HCT116 (cell line): ENCODE data around the gene BATF3. TPM values are rescaled to one million over a fixed set of nuclear protein-coding genes. Genes with fewer than 3 reads are reported as not detected.

Experiments
- ATAC-seq: fragments of 200-7000 bp; cut with Tn5 transposase; 2 replicates; pipeline ENCODE4 v1.9.1; 2020; ENCODE audit warnings: mild to moderate bottlenecking, moderate library complexity
- BruUV-seq: library from RNA; stranded (reverse); fragments of 400-500 nt; replicated peaks from 2 replicates; lab custom pipeline; 2021; lab: Mats Ljungman, UMichigan
- CTCF ChIA-PET: fragments of 300-600 bp; sonication (Branson Sonifier 250); formaldehyde crosslinking; loops from one replicate; lab custom pipeline; 2021; ENCODE audit warnings: antibody characterized with exemption; lab: Charles Lee
- POLR2A ChIA-PET: fragments of 300-600, 350-600 bp; sonication (Branson Sonifier 250); formaldehyde crosslinking; loops from one replicate; lab custom pipeline; 2021; ENCODE audit warnings: antibody characterized with exemption; lab: Charles Lee
- RAD21 ChIA-PET, 2 experiments: fragments of 300-600 bp; sonication (Branson Sonifier 250); formaldehyde crosslinking; loops; one replicate each; lab custom pipeline; 2023; ENCODE audit warnings: low total read pairs in 2 of 2; ENCODE audit not compliant: uncharacterized antibody in 2 of 2, unreplicated experiment in 2 of 2, low non-redundant PET in 1 of 2; lab: Charles Lee
- DNase-seq: peaks from one replicate; pipeline ENCODE4 v3.0.0-alpha.2; 2010; ENCODE audit warnings: low read depth, low spot score
- H2AFZ ChIP-seq: fragments of 200-600 bp; shearing (Covaris generic), sonication (generic); 2 replicates; pipeline ENCODE4 v1.6.1; 2017; ENCODE audit warnings: low read depth, mixed run types, mixed read lengths, antibody characterized with exemption, low read length; ENCODE audit not compliant: poor library complexity, severe bottlenecking
- H3K27ac ChIP-seq: 2 replicates; pipeline ENCODE4 v1.5.1; 2012; ENCODE audit warnings: low read depth, low read length
- H3K27me3 ChIP-seq: fragments of 200-600 bp; sonication (generic); 2 replicates; pipeline ENCODE4 v1.6.1; 2016; ENCODE audit warnings: mixed run types, low read length, mixed read lengths; ENCODE audit not compliant: insufficient read depth
- H3K36me3 ChIP-seq, 2 experiments: fragments of 200-500 bp in 1 of 2; fragments of 200-600 bp in 1 of 2; sonication (Bioruptor generic) in 1 of 2; sonication (generic) in 1 of 2; 2 replicates each; pipeline versions ENCODE4 v1.5.1 to v1.6.1; 2014 to 2016; ENCODE audit warnings: low read length in 2 of 2, inconsistent platforms in 1 of 2, mixed read lengths in 1 of 2, mixed run types in 1 of 2; ENCODE audit not compliant: insufficient read depth in 2 of 2, control insufficient read depth in 1 of 2
- H3K4me1 ChIP-seq, 2 experiments: fragments of 200-600 bp in 1 of 2; sonication (generic) in 1 of 2; 2 replicates each; pipeline versions ENCODE4 v1.5.1 to v1.6.1; 2012 to 2017; ENCODE audit warnings: low read length in 2 of 2, inconsistent platforms in 1 of 2, mild to moderate bottlenecking in 1 of 2, mixed read lengths in 1 of 2, mixed run types in 1 of 2, moderate library complexity in 1 of 2; ENCODE audit not compliant: insufficient read depth in 2 of 2, control insufficient read depth in 1 of 2
- H3K4me2 ChIP-seq: fragments of 200-600 bp; sonication (generic); 2 replicates; pipeline ENCODE4 v1.6.1; 2017; ENCODE audit warnings: mixed run types, low read length, mixed read lengths
- H3K4me3 ChIP-seq, 2 experiments: fragments of 200-600 bp in 1 of 2; sonication (generic) in 1 of 2; replicated peaks in 1 of 2; 2 replicates each; pipeline ENCODE4 v1.5.1; 2011 to 2016; ENCODE audit warnings: low read length in 2 of 2, control low read depth in 1 of 2, low read depth in 1 of 2, mild to moderate bottlenecking in 1 of 2, mixed read lengths in 1 of 2, mixed run types in 1 of 2
- H3K79me2 ChIP-seq: fragments of 200-600 bp; sonication (generic); 2 replicates; pipeline ENCODE4 v1.6.1; 2017; ENCODE audit warnings: mild to moderate bottlenecking, mixed run types, low read length, moderate library complexity, mixed read lengths; ENCODE audit not compliant: insufficient read depth
- H3K9ac ChIP-seq: fragments of 200-600 bp; sonication (generic); 2 replicates; pipeline ENCODE4 v1.6.1; 2016; ENCODE audit warnings: low read length, mixed read lengths
- H3K9me2 ChIP-seq: fragments of 200-600 bp; sonication (generic), shearing (Covaris generic); 2 replicates; pipeline ENCODE4 v1.6.1; 2017; ENCODE audit warnings: mixed run types, mild to moderate bottlenecking, moderate library complexity; ENCODE audit not compliant: insufficient read depth
- H3K9me3 ChIP-seq, 2 experiments: fragments of 200-500 bp in 1 of 2; fragments of 200-600 bp in 1 of 2; sonication (Bioruptor generic) in 1 of 2; sonication (generic) in 1 of 2; 2 replicates each; pipeline ENCODE4 v1.6.1; 2014 to 2017; ENCODE audit warnings: low read length in 2 of 2, mixed read lengths in 2 of 2, inconsistent platforms in 1 of 2, low read depth in 1 of 2, mild to moderate bottlenecking in 1 of 2, mixed run types in 1 of 2, moderate library complexity in 1 of 2; ENCODE audit not compliant: control insufficient read depth in 1 of 2, insufficient read depth in 1 of 2
- H4K20me1 ChIP-seq: fragments of 200-600 bp; sonication (generic), shearing (Covaris generic); 2 replicates; pipeline ENCODE4 v1.6.1; 2017; ENCODE audit warnings: mixed run types, mild to moderate bottlenecking, moderate library complexity; ENCODE audit not compliant: insufficient read depth
- CBX3 ChIP-seq: IDR thresholded peaks from 2 replicates; pipeline ENCODE4 v1.6.1; 2012; ENCODE audit warnings: low read depth
- CEBPB ChIP-seq: IDR thresholded peaks from 2 replicates; pipeline ENCODE4 v1.6.1; 2012; ENCODE audit warnings: low read depth
- EGR1 ChIP-seq: IDR thresholded peaks from 2 replicates; pipeline ENCODE4 v1.6.1; 2012; ENCODE audit warnings: low read depth
- EZH2 ChIP-seq: fragments of 200-600 bp; sonication (generic); IDR thresholded peaks from 2 replicates; pipeline ENCODE4 v1.6.1; 2017; ENCODE audit warnings: antibody characterized with exemption, mixed run types
- EZH2phosphoT487 ChIP-seq: fragments of 200-600 bp; IDR thresholded peaks from 2 replicates; pipeline ENCODE4 v1.6.1; 2018; ENCODE audit warnings: antibody characterized with exemption, borderline replicate concordance
- FOSL1 ChIP-seq: IDR thresholded peaks from 2 replicates; pipeline ENCODE4 v1.6.1; 2012; ENCODE audit warnings: low read depth
- POLR2A ChIP-seq: IDR thresholded peaks from 2 replicates; pipeline ENCODE4 v1.7.0; 2011; ENCODE audit warnings: borderline replicate concordance; ENCODE audit not compliant: insufficient read depth, insufficient read length; ENCODE audit errors: extremely low read depth
- POLR2AphosphoS5 ChIP-seq: IDR thresholded peaks from 2 replicates; pipeline ENCODE4 v1.6.1; 2011; ENCODE audit warnings: mild to moderate bottlenecking, low read depth, low read length, moderate library complexity
- RAD21 ChIP-seq: IDR thresholded peaks from 2 replicates; pipeline ENCODE4 v1.6.1; 2012; ENCODE audit warnings: low read depth, mild to moderate bottlenecking
- SP1 ChIP-seq: IDR thresholded peaks from 2 replicates; pipeline ENCODE4 v1.6.1; 2012; ENCODE audit warnings: low read depth
- SRF ChIP-seq: IDR thresholded peaks from 2 replicates; pipeline ENCODE4 v1.6.1; 2012; ENCODE audit warnings: low read depth
- TCF7L2 ChIP-seq: IDR thresholded peaks from 2 replicates; pipeline ENCODE4 v1.7.0; 2011; ENCODE audit warnings: borderline replicate concordance, inconsistent platforms; ENCODE audit not compliant: insufficient read depth, insufficient read length; ENCODE audit errors: extremely low read depth
- YY1 ChIP-seq: IDR thresholded peaks from 2 replicates; pipeline ENCODE4 v1.6.1; 2011; ENCODE audit warnings: low read length, low read depth, moderate library complexity, mild to moderate bottlenecking; ENCODE audit not compliant: insufficient replicate concordance; ENCODE audit errors: extremely low read depth
- ZFX ChIP-seq: fragments of 450-650 bp; IDR thresholded peaks from 2 replicates; pipeline ENCODE4 v1.6.1; 2017
- ZNF274 ChIP-seq: fragments of 200-500 bp; sonication (Bioruptor generic); IDR thresholded peaks from 2 replicates; pipeline ENCODE4 v1.6.1; 2014; ENCODE audit warnings: mild to moderate bottlenecking, low read depth, low read length, inconsistent platforms
- intact Hi-C: fragments of 100-400 bp; cut with micrococcal nuclease; formaldehyde crosslinking; loops from 2 replicates; pipeline ENCODE4 v1.10.0; 2022
- total RNA-seq: library from RNA; stranded (reverse); gene quantifications from one replicate; pipeline ENCODE4 v1.2.1, GENCODE V29; 2021; ENCODE audit not compliant: unreplicated experiment
- TF ChIP-seq, protein P1 (sequence below), 3 experiments: fragments of 200-600 bp in 1 of 3; sonication (generic) in 1 of 3; IDR thresholded peaks in 2 of 3; conservative IDR thresholded peaks in 1 of 3; 2 replicates each; pipeline ENCODE4 v1.5.1; 2012 to 2017; ENCODE audit warnings: low read depth in 2 of 3, low read length in 2 of 3, antibody characterized with exemption in 1 of 3, borderline replicate concordance in 1 of 3, control low read depth in 1 of 3, mild to moderate bottlenecking in 1 of 3, mixed read lengths in 1 of 3, mixed run types in 1 of 3, moderate library complexity in 1 of 3; ENCODE audit not compliant: insufficient read depth in 1 of 3
- TF ChIP-seq, protein P2 (sequence below): IDR thresholded peaks from 2 replicates; pipeline ENCODE4 v1.6.1; 2011; ENCODE audit warnings: mild to moderate bottlenecking, low read length, moderate library complexity; ENCODE audit not compliant: insufficient replicate concordance; ENCODE audit errors: extremely low read depth

The BATF3 gene
- total RNA-seq, 1 experiment from 2014 or later, result 4.8 TPM

DNA sequence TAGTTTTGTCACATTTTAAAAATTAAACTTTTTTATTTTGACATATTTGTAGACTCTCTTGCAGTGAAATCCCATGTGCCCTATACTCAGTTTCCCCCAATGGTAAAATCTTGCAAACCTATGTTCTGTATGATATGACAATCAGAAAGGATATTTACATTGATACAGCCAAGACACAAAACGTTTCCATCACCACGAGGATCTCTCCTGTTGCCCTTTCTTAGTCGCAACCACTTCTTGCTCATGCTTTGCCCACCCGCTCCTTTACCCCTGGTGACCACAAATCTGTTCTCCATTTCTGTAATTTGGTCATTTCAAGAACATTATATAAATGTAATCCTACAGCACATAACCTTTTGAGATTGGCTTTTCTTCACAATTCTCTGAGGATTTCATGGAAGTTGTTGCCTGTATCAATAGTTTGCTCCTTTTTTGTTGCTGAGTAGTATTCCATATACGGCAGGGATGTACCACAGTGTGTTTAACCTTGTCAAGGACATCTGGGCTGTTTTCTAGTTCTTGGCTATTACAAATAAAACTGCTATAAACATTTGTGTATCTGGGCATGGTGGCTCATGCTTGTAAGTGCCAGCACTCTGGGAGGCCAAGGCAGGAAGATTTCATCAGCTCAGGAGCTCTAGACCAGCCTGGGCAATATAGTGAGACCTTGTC lies 14.0 kb upstream of the BATF3 start:
- DNase-seq, result no peak
- CTCF ChIA-PET, result no interaction called here
- TF ChIP-seq TCF7L2 (no peak), ZFX (no peak), POLR2AphosphoS5 (no peak), CBX3 (no peak), SP1 (no peak), POLR2A (no peak), YY1 (no peak), CEBPB (no peak), FOSL1 (no peak), RAD21 (no peak), EGR1 (no peak), SRF (no peak), EZH2 (no peak), EZH2phosphoT487 (no peak), ZNF274 (no peak)
- TF ChIP-seq, protein P1, sequence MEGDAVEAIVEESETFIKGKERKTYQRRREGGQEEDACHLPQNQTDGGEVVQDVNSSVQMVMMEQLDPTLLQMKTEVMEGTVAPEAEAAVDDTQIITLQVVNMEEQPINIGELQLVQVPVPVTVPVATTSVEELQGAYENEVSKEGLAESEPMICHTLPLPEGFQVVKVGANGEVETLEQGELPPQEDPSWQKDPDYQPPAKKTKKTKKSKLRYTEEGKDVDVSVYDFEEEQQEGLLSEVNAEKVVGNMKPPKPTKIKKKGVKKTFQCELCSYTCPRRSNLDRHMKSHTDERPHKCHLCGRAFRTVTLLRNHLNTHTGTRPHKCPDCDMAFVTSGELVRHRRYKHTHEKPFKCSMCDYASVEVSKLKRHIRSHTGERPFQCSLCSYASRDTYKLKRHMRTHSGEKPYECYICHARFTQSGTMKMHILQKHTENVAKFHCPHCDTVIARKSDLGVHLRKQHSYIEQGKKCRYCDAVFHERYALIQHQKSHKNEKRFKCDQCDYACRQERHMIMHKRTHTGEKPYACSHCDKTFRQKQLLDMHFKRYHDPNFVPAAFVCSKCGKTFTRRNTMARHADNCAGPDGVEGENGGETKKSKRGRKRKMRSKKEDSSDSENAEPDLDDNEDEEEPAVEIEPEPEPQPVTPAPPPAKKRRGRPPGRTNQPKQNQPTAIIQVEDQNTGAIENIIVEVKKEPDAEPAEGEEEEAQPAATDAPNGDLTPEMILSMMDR (IDR thresholded peaks at IDR 0.05 in 2 of 3, conservative IDR thresholded peaks at IDR 0.05 in 1 of 3; ENCODE audit: borderline replicate concordance in 1 of 3, insufficient read depth in 1 of 3, low read depth in 2 of 3, low read length in 2 of 3), result no peak
- TF ChIP-seq, protein P2, sequence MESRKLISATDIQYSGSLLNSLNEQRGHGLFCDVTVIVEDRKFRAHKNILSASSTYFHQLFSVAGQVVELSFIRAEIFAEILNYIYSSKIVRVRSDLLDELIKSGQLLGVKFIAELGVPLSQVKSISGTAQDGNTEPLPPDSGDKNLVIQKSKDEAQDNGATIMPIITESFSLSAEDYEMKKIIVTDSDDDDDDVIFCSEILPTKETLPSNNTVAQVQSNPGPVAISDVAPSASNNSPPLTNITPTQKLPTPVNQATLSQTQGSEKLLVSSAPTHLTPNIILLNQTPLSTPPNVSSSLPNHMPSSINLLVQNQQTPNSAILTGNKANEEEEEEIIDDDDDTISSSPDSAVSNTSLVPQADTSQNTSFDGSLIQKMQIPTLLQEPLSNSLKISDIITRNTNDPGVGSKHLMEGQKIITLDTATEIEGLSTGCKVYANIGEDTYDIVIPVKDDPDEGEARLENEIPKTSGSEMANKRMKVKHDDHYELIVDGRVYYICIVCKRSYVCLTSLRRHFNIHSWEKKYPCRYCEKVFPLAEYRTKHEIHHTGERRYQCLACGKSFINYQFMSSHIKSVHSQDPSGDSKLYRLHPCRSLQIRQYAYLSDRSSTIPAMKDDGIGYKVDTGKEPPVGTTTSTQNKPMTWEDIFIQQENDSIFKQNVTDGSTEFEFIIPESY, result no peak

More for the DNA sequence above, 14.0 kb upstream of the BATF3 start:
- Histone ChIP-seq H3K79me2 (no peaks in the 10 kb centered on the region), H3K4me1 (no peaks in the 10 kb centered on the region), H3K27me3 (no peaks in the 10 kb centered on the region), H3K9me3 (no peaks in the 10 kb centered on the region), H3K9me2 (no peaks in the 10 kb centered on the region), H3K27ac (no peak overlapping the region), H3K9ac (no peak overlapping the region), H3K4me2 (no peak overlapping the region), H3K36me3 (no peaks in the 10 kb centered on the region), H4K20me1 (no peaks in the 10 kb centered on the region), H3K4me3 (no peak overlapping the region), H2AFZ (no peak overlapping the region)
- no TSS peak for BruUV-seq
- ChIA-PET RAD21 (no interaction called here), POLR2A (no interaction called here)
- no peak for ATAC-seq
- intact Hi-C loops, result no loop called here
